HEK293 (cell line): ENCODE measurements around the gene NPC1.

ENCODE experiments used
- CTCF ChIA-PET: fragments of 350-600 bp; formaldehyde crosslinking; extraction: SDS; loops from one replicate; lab custom pipeline; 2021; ENCODE audit warnings: antibody characterized with exemption; lab: Yijun Ruan, JAX
- POLR2A ChIA-PET: fragments of 300-600 bp; formaldehyde crosslinking; extraction: SDS; loops from one replicate; lab custom pipeline; 2020; ENCODE audit warnings: antibody characterized with exemption, inconsistent platforms; lab: Yijun Ruan, JAX
- H3K27ac ChIP-seq: fragments of 200-500 bp; sonication (Bioruptor generic); 2 replicates; pipeline ENCODE4 v1.5.1; 2014; ENCODE audit warnings: low read depth, low read length, control low read depth, inconsistent platforms; ENCODE audit errors: extremely low read depth
- H3K36me3 ChIP-seq, 2 experiments: fragments of 200-500 bp in 1 of 2; sonication (Bioruptor generic) in 1 of 2; 1 replicate in 1 of 2; 2 replicates in 1 of 2; pipeline ENCODE4 v1.5.1; 2014 to 2017; ENCODE audit warnings: inconsistent platforms in 2 of 2, low read length in 2 of 2; ENCODE audit not compliant: control insufficient read depth in 2 of 2, insufficient read depth in 1 of 2
- H3K4me1 ChIP-seq: fragments of 200-500 bp; sonication (Bioruptor generic); 2 replicates; pipeline ENCODE4 v1.5.1; 2014; ENCODE audit warnings: mild to moderate bottlenecking, low read length, inconsistent platforms; ENCODE audit not compliant: control insufficient read depth, insufficient read depth
- H3K4me3 ChIP-seq: 2 replicates; pipeline ENCODE4 v1.5.1; 2011; ENCODE audit warnings: low read depth, mild to moderate bottlenecking, control low read depth, low read length, moderate library complexity
- H3K9me3 ChIP-seq: fragments of 200-500 bp; sonication (Bioruptor generic); 2 replicates; pipeline ENCODE4 v1.5.1; 2014; ENCODE audit warnings: low read depth, low read length, inconsistent platforms; ENCODE audit not compliant: control insufficient read depth, insufficient read depth
- HOXA7 ChIP-seq: sonication (generic); formaldehyde crosslinking; IDR thresholded peaks from 2 replicates; pipeline ENCODE4 v1.8.1; 2022; ENCODE audit warnings: missing genetic modification reagents, borderline replicate concordance
- KLF1 ChIP-seq: fragments of 450-650 bp; formaldehyde crosslinking; IDR thresholded peaks from 2 replicates; pipeline ENCODE4 v1.5.1; 2016; ENCODE audit warnings: missing biosample characterization, missing genetic modification characterization
- ZBTB48 ChIP-seq: fragments of 450-650 bp; formaldehyde crosslinking; IDR thresholded peaks from 2 replicates; pipeline ENCODE4 v1.5.1; 2016; ENCODE audit warnings: missing biosample characterization, missing genetic modification characterization
- ZFP37 ChIP-seq: fragments of 450-650 bp; formaldehyde crosslinking; IDR thresholded peaks from 2 replicates; pipeline ENCODE4 v1.5.1; 2016; ENCODE audit warnings: missing biosample characterization, missing genetic modification characterization
- ZFP41 ChIP-seq: fragments of 450-650 bp; formaldehyde crosslinking; IDR thresholded peaks from 2 replicates; pipeline ENCODE4 v1.5.1; 2016; ENCODE audit warnings: missing biosample characterization, missing genetic modification characterization, borderline replicate concordance
- ZNF202 ChIP-seq: fragments of 450-650 bp; formaldehyde crosslinking; IDR thresholded peaks from 2 replicates; pipeline ENCODE4 v1.5.1; 2016; ENCODE audit warnings: missing biosample characterization, missing genetic modification characterization, borderline replicate concordance
- ZNF211 ChIP-seq: fragments of 450-650 bp; formaldehyde crosslinking; IDR thresholded peaks from 2 replicates; pipeline ENCODE4 v1.5.1; 2016; ENCODE audit warnings: low read depth, missing biosample characterization, missing genetic modification characterization
- ZNF24 ChIP-seq: fragments of 450-650 bp; formaldehyde crosslinking; IDR thresholded peaks from 2 replicates; pipeline ENCODE4 v1.5.1; 2016; ENCODE audit warnings: missing biosample characterization, missing genetic modification characterization
- ZNF274 ChIP-seq, 2 experiments: fragments of 200-500 bp in 1 of 2; fragments of 450-650 bp in 1 of 2; sonication (Bioruptor generic) in 1 of 2; formaldehyde crosslinking in 1 of 2; IDR thresholded peaks; 2 replicates each; pipeline versions ENCODE4 v1.5.1 to v1.6.1; 2014 to 2016; ENCODE audit warnings: borderline replicate concordance in 1 of 2, inconsistent platforms in 1 of 2, low read length in 1 of 2, missing biosample characterization in 1 of 2, missing genetic modification characterization in 1 of 2
- ZNF350 ChIP-seq: fragments of 450-650 bp; formaldehyde crosslinking; IDR thresholded peaks from 2 replicates; pipeline ENCODE4 v1.5.0; 2017; ENCODE audit warnings: missing biosample characterization, mild to moderate bottlenecking, missing genetic modification characterization
- ZNF354C ChIP-seq: fragments of 450-650 bp; formaldehyde crosslinking; IDR thresholded peaks from 2 replicates; pipeline ENCODE4 v1.5.1; 2016; ENCODE audit warnings: missing biosample characterization, missing genetic modification characterization, low read depth, borderline replicate concordance
- ZNF416 ChIP-seq: fragments of 450-650 bp; formaldehyde crosslinking; IDR thresholded peaks from 2 replicates; pipeline ENCODE4 v1.5.1; 2016; ENCODE audit warnings: missing biosample characterization, missing genetic modification characterization
- ZNF501 ChIP-seq: fragments of 450-650 bp; formaldehyde crosslinking; IDR thresholded peaks from 2 replicates; pipeline ENCODE4 v1.5.1; 2016; ENCODE audit warnings: missing biosample characterization, missing genetic modification characterization
- ZNF510 ChIP-seq: fragments of 450-650 bp; formaldehyde crosslinking; IDR thresholded peaks from 2 replicates; pipeline ENCODE4 v1.5.1; 2018; ENCODE audit warnings: mild to moderate bottlenecking, missing genetic modification characterization, missing biosample characterization; ENCODE audit not compliant: insufficient replicate concordance
- ZNF529 ChIP-seq: fragments of 450-650 bp; formaldehyde crosslinking; IDR thresholded peaks from 2 replicates; pipeline ENCODE4 v1.5.1; 2017; ENCODE audit warnings: missing genetic modification characterization, missing biosample characterization; ENCODE audit not compliant: insufficient replicate concordance
- ZNF549 ChIP-seq: fragments of 450-650 bp; IDR thresholded peaks from 2 replicates; pipeline ENCODE4 v1.5.1; 2018; ENCODE audit warnings: missing biosample characterization, missing genetic modification characterization, mild to moderate bottlenecking, inconsistent platforms, moderate library complexity
- ZNF561 ChIP-seq: fragments of 450-650 bp; IDR thresholded peaks from 2 replicates; pipeline ENCODE4 v1.5.1; 2018; ENCODE audit warnings: missing biosample characterization, missing genetic modification characterization, borderline replicate concordance
- ZNF621 ChIP-seq: fragments of 450-650 bp; formaldehyde crosslinking; IDR thresholded peaks from 2 replicates; pipeline ENCODE4 v1.5.1; 2017; ENCODE audit warnings: missing biosample characterization, missing genetic modification characterization
- ZNF670 ChIP-seq: fragments of 450-650 bp; formaldehyde crosslinking; IDR thresholded peaks from 2 replicates; pipeline ENCODE4 v1.5.1; 2016; ENCODE audit warnings: missing biosample characterization, missing genetic modification characterization, low read depth
- ZNF677 ChIP-seq: fragments of 450-650 bp; IDR thresholded peaks from 2 replicates; pipeline ENCODE4 v1.5.0; 2018; ENCODE audit warnings: missing biosample characterization, mild to moderate bottlenecking, missing genetic modification characterization, moderate library complexity
- ZNF837 ChIP-seq: fragments of 450-650 bp; formaldehyde crosslinking; IDR thresholded peaks from 2 replicates; pipeline ENCODE4 v1.5.1; 2016; ENCODE audit warnings: missing biosample characterization, missing genetic modification characterization
- TF ChIP-seq, protein P1 (sequence below): fragments of 450-650 bp; formaldehyde crosslinking; IDR thresholded peaks from 2 replicates; pipeline ENCODE4 v1.5.1; 2016; ENCODE audit warnings: missing biosample characterization, missing genetic modification characterization

The NPC1 gene

DNA sequence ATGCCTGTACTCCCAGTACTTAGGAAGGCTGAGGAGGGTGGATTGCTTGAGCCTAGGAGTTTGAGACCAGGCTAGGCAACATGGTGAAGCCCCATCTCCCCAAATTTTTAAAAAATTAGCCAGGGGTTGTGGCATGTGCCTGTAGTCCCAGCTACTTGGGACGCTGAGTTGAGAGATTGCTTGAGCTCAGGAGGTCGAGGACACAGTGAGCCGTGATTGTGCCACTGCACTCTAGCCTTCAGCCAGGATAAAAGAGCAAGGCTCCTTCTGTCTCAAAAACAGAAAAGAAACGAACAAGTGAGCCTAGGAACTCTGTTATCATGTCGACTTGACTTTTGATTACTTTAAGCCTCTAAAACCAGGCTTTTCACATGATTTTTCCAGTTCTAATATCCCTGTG lies 13.7 kb downstream of the NPC1 start:
- Histone ChIP-seq H3K9me3 (no peaks in the 10 kb centered on the region), H3K36me3 (peaks cover 17 to 63% of the 10 kb centered on the region in 2 experiments; a peak in 2 of 3 replicates), H3K27ac (no peak overlapping the region), H3K4me1 (peaks cover 6% of the 10 kb centered on the region), H3K4me3 (no peak overlapping the region)
- CTCF ChIA-PET = interaction anchor here (0.6 to 1.8 kb wide), 3 partner anchors 131 to 239 kb away, joined by 3 to 5 read pairs (median 3); no protein-coding TSS in a partner anchor
- POLR2A ChIA-PET = no interaction called here
- no peak for TF ChIP-seq ZNF837 (tag by site-specific recombination)

GRCh38 chr18:23572012-23572411 lies 14.3 kb downstream of the NPC1 start:
- peaks cover 6% of the 10 kb centered on the region for H3K4me1 ChIP-seq
- POLR2A ChIA-PET = no interaction called here

DNA sequence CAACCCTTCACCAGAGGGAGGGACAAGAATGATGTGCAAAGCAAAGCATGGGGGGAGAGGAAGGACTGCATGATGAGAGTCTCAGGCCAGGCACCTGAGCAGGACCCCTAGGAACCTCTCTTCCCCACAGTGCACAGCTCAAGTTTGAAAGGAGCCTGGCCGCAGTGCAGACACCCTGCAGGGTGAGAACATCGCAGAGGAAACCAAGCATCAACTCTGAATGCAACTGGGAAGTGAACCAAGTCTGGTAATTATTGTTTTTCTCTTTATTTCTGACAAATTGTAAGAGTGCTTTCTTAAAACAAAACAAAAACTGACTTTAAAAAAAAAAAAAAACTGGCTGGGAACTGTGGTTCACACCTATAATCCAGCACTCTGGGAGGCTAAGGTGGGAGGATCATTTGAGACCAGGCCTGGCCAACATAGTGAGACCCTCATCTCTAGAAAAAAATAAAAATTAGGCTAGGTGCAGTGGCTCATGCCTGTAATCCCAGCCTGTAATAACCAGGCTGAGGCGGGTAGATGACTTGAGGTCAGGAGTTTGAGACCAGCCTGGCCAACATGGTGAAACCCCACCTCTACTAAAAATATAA lies 15.3 kb downstream of the NPC1 start:
- Histone ChIP-seq H3K36me3 (peaks cover 25 to 74% of the 10 kb centered on the region in 2 experiments; a peak in 2 of 3 replicates), H3K9me3 (no peaks in the 10 kb centered on the region), H3K27ac (no peak overlapping the region), H3K4me1 (peaks cover 6% of the 10 kb centered on the region), H3K4me3 (no peak overlapping the region)
- ChIA-PET CTCF (interaction anchor here (0.7 to 1.4 kb wide), 4 partner anchors 17 to 158 kb away, joined by 3 to 5 read pairs (median 4); no protein-coding TSS in a partner anchor), POLR2A (no interaction called here)
- TF ChIP-seq ZNF670 (tag by site-specific recombination) (no peak), ZNF202 (tag by site-specific recombination) (no peak), ZNF510 (tag by site-specific recombination) (no peak), ZNF529 (tag by site-specific recombination) (no peak), ZNF274 (IDR thresholded peaks at IDR 0.05; ENCODE audit: low read length) (no peak), ZNF274 (tag by site-specific recombination; IDR thresholded peaks at IDR 0.05; ENCODE audit: borderline replicate concordance) (no peak), ZNF350 (no peak), ZBTB48 (tag by site-specific recombination) (no peak), ZNF354C (tag by site-specific recombination) (no peak), KLF1 (tag by site-specific recombination) (no peak), ZNF621 (tag by site-specific recombination) (no peak), ZNF24 (tag by site-specific recombination) (no peak), HOXA7 (CRISPR knock-in tag) (no peak)
- TF ChIP-seq, protein P1, sequence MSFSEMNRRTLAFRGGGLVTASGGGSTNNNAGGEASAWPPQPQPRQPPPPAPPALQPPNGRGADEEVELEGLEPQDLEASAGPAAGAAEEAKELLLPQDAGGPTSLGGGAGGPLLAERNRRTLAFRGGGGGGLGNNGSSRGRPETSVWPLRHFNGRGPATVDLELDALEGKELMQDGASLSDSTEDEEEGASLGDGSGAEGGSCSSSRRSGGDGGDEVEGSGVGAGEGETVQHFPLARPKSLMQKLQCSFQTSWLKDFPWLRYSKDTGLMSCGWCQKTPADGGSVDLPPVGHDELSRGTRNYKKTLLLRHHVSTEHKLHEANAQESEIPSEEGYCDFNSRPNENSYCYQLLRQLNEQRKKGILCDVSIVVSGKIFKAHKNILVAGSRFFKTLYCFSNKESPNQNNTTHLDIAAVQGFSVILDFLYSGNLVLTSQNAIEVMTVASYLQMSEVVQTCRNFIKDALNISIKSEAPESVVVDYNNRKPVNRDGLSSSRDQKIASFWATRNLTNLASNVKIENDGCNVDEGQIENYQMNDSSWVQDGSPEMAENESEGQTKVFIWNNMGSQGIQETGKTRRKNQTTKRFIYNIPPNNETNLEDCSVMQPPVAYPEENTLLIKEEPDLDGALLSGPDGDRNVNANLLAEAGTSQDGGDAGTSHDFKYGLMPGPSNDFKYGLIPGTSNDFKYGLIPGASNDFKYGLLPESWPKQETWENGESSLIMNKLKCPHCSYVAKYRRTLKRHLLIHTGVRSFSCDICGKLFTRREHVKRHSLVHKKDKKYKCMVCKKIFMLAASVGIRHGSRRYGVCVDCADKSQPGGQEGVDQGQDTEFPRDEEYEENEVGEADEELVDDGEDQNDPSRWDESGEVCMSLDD (tag by site-specific recombination) = no peak

More at GRCh38 chr18:23572012-23572411, 14.3 kb downstream of the NPC1 start:
- Histone ChIP-seq H3K4me3 (no peak overlapping the region), H3K9me3 (no peaks in the 10 kb centered on the region), H3K27ac (no peak overlapping the region), H3K36me3 (peaks cover 21 to 68% of the 10 kb centered on the region in 2 experiments; a peak in 2 of 3 replicates)
- CTCF ChIA-PET = interaction anchor here (0.6 to 1.8 kb wide), 4 partner anchors 16 to 240 kb away, joined by 3 to 5 read pairs (median 3); no protein-coding TSS in a partner anchor
- no peak for TF ChIP-seq ZFP37 (tag by site-specific recombination)
- no peak for TF ChIP-seq ZNF561
- TF ChIP-seq ZFP41 (tag by site-specific recombination) = no peak
- TF ChIP-seq ZNF501 (tag by site-specific recombination) = no peak
- TF ChIP-seq ZNF549 = no peak
- TF ChIP-seq ZNF677 (tag by site-specific recombination) = no peak
- no peak for TF ChIP-seq ZNF211
- no peak for TF ChIP-seq ZNF416 (tag by site-specific recombination)
